Renal cortical epithelial cell (primary cell): ENCODE measurements around the gene TNFRSF1B. TPM values are rescaled to one million over a fixed set of nuclear protein-coding genes. Genes with fewer than 3 reads are reported as not detected.

Source experiments
- DNase-seq: peaks from one replicate; pipeline ENCODE4 v3.0.0-alpha.2; 2011; ENCODE audit warnings: low read depth
- total RNA-seq: library from RNA; depleted of rRNA; stranded (reverse); fragments of >200 nt; gene quantifications from 2 replicates; pipeline ENCODE4 v1.2.3, GENCODE V29; 2014

TNFRSF1B gene
- total RNA-seq, 1 donor from 2014 or later, result 1.6 TPM

GRCh38 chr1:12158357-12159092 lies 8.3 kb upstream of the TNFRSF1B start:
- DNase-seq, result no peak

GRCh38 chr1:12159816-12160215 lies 7.0 kb upstream of the TNFRSF1B start:
- no peak for DNase-seq

DNA sequence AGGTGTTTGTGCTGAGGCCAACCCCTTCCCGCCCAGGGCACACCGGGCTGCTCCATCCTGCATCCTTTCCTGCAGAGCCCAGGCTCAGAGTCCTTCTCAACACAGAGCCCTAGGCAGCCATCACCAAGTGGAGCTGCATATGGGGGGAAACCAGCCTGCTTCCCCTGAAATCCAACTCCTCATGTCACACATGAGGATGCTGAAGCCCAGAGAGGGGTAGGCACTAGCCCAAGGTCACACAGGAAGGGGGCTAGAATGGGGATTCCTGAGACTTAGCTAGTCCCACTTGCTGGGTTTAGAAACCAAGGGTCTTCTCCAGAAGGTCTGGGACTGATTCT lies 5.5 kb upstream of the TNFRSF1B start:
- DNase-seq, result no peak

GRCh38 chr1:12161662-12162458 lies 4.9 kb upstream of the TNFRSF1B start:
- peak; percentile 58 for DNase-seq

- DNase-seq, result no peak
Observed at GRCh38 chr1:12162459-12163137, 4.2 kb upstream of the TNFRSF1B start.

DNA sequence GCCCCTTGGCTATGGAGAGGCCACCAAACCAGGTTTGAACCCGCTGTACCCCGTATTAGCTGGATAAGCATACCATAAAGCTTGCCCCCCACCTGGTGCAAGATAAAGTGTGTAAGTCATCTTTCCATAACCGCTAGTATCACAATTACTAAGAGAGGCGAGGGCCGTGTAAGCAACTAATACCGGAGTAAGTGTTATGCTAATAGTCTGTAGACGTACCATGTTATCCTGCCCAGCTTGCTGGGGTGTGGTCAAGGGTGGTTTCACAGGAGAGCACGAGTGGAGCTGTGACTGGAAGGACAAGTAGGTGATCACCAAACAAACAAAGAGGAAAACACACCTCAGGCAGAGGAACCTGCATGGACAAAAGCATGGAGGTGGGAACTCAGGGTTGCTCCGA lies 3.6 kb upstream of the TNFRSF1B start:
- DNase-seq, result no peak

DNA sequence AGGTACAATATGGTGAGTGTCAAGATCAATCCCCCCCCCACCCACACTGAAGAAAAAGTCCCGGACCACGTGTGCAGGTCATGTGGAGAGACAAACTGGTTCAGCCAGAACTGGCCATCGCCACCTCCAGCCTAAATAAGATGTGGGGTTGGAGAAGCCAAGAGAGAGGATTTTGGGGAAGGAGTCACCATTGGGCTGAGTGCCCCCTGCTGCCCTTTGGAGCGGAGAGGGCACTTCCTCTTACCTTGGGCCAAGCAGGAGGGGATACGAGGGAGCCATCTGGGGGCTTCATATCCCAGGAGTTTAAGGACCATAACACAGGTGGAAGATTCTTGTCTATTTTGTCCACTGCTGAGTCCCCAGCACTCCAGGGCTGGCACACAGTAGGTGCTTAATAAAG lies 2.6 kb upstream of the TNFRSF1B start:
- no peak for DNase-seq

- no peak for DNase-seq
Observed at GRCh38 chr1:12165342-12165741, 1.4 kb upstream of the TNFRSF1B start.

DNA sequence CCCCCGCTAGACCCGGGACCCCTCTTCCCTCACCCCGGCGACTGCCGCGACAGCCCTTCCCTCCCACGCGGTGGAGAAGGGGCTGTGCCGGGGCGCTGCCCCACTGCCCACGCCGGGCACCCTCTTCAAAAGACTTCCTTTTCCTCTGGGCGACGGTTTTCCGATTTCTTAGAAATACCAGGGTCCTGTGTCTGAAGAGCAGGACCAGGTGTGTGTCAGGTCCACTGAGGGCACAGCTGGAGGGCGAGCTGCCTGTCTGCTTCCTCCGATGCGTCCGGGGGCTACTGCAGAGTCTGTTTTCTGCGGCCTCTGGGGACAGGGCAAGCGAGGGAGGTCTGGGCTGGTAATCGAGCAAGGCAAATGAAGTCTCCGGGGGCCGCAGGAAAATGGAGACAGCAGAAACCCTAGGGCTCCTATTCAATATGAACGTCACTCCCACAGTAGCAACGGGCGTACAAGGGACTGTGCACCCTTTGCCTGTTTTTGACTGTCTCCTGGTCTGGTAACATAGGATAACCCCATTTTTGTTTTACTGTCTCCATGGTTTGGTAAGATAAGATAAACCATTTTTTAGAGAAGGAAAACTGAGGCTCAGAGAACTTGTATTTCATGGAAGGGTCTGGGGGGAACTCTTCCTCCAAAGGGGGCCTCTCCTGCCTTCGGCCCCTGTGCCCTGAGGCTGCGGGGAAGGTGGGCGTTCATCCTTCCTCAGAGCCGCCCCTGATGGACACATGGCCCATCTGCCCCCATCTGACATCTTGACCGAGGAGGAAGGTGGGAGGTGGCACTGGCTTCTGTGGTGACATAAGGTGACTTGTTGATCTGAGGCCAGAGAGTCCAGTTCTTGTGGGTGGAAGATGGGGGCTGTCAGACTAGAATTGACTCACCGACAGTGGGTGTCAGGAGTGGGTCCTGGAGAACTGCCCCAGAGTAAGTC lies 970 bp downstream of the TNFRSF1B start:
- no peak for DNase-seq

DNA sequence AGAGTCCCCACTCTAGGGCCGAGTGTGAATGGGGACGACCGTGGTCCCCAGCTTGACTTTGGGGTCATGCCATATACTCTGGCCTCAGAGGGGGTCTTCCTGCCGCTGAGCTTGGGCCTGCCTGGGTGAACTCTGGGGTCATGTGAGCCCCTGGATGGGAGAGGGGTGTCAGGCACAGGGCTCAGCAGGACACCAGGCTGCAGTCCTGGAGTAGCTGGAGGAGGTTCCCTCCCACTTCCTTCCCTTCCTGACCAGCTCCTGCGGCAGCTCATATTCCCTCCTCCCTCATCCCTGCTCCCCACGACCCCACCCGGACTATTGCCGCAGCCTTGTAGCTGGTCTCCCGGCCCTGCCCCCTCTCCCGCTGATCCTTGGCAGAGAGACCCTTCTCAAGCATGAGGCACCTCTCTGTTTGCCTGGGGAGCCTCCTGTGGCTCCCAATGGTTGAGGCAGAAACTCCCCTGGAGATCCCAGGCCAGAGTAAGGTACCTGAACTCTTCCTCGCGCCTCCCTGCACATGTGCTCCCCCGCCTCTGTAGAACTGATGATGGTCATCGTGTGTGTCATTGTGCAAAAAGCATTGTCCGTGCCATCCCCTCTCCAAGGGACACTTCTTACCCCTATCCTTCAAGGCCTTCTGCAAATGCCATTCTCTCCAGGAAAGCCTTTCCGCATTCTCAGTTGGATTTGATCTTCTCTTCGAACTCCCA lies 1.8 kb downstream of the TNFRSF1B start:
- DNase-seq, result no peak

GRCh38 chr1:12169442-12170135 lies 2.8 kb downstream of the TNFRSF1B start:
- DNase-seq, result no peak

- DNase-seq, result no peak
Observed at GRCh38 chr1:12170263-12170671, 3.5 kb downstream of the TNFRSF1B start.

DNA sequence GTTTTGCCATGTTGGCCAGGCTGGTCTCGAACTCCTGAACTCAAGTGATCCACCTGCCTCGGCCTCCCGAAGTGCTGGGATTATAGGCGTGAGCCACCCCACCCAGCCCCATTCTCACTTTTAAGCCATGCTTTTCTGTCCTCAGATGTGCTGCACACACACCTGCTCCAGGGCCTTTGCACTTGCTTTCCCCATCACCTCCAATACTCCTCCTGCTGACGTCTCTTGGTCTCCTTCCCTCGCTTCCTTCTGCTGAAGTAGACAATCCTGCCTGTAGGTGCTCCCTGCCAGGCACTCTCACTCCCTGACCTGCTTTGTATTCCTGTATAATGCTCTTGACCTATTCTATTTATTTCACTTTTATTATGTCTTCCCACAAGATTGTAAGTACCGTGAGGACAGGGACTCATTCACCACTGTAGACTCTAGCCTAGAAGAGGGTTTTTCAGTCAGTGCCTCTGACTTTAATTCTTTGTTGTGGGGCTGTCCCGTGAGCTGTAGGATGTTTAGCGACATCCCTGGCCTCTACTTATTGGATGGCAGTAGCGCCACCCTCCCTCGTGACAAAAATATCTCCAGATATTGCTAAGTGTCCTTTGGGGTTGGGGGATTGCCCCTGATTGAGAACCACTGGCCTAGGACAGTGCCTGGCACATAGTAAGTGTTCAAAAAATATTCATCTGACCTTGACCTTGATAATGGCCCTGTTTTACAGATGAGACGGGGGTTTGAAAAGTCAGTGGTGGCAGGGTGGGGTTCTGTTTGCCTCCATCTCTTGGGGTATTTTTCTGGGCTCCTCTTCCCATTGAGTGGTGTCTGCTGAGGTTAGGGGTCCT lies 4.6 kb downstream of the TNFRSF1B start:
- DNase-seq, result no peak

DNA sequence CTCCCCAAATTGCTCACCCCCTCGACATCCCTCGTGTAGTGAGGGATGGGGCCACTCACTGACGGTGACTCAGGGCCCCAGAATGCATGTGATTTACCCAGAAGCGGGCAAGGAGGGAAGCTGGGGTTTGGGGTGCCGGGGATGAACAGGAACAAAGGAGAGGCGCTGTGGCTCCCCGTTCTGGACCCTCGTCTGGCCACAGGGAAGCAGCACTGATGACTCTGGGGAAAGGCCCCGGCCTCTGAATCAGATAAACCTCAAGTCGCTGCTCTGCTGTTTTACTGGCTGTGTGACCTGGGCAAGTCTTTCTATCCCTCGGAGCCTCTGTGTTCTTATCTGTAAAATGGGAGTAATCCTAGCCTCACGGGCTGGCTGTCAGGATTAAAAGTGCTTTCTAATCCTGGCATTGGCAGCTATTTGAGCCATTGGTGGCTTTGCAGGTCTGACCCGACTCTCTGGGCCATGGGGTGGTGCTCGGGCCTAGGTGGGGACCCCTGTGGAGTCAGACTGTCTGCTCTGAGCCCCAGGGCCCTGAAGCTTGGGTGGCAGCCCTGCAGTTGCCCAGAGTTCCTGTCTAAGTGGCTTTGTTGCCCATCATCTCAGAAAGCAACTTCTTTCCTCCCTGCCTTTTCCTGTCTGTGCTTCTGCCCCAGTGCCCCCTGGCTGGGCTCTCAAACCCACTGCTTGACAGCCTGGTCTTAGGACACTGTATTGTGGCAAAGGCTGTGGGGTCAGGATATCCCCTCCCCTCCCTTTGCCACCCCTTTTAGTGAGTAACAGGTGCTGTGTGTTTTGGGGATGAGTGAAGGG lies 5.5 kb downstream of the TNFRSF1B start:
- DNase-seq, result no peak

- DNase-seq, result no peak
Observed at GRCh38 chr1:12173041-12173509, 6.3 kb downstream of the TNFRSF1B start.

- DNase-seq, result no peak
Observed at GRCh38 chr1:12173631-12174121, 6.9 kb downstream of the TNFRSF1B start.

DNA sequence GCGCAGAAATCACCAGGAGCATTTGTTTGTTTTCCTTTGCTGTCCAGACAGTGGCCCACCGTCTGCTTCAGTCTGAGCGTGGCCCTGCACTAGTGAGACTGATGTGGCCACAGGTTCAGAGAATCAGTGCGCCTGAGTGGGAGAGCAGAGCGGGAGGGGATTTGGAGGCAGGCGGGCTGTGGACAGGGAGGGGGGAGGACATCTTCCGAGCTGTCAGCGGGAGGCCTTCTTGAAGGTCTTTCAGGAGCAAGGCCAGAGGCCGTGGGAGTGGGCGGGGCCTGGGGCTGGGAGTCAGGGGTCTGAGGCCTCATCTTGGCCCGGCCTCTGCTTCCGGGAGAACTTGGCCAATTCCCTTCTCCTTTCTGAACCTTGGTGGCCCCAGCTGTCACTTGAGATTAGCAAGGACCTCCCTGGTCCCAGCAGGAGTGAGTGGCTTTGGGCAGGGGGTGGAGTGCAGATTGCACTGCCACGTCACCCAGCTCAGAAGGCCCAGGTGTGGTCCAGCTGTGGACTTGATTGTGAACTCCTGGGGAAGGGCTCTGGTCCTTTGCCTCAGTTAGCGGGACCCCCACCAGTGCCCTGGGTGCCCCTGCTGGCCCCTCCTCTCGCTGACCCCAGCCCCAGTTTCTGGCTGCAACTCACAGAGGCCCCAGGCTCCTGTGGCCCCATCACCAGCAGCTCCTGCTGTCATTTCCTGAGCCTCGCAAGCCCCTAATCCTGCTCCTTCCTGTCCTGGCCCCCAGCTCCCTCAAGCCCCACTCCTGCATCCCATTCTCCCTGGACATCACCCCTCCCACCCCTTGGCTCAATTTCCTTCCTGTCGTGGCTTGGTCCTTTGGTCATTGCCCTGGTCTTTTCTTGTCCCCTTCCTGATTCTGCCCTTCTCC lies 8.4 kb downstream of the TNFRSF1B start:
- DNase-seq, result no peak
